ENCODE measurements around the gene TSPEAR.

The TSPEAR gene

GRCh38 chr21:44711327-44712202 lies at the start of gene TSPEAR:
Gene TSPEAR, minus strand, starts transcription at chr21:44711572. Its CDS starts 58 bp downstream, at chr21:44711514.
- no peak within 1 kb of the TSS for H3K27ac ChIP-seq
- TF ChIP-seq ZFX (IDR thresholded peaks at IDR 0.05; ENCODE audit: borderline replicate concordance) = no peak
- peak; percentile 23; the same call in 1 of the 2 replicates for TF ChIP-seq CTCF (IDR thresholded peaks at IDR 0.05)

GRCh38 chr21:44760376-44760775 lies 49.0 kb upstream of the TSPEAR start:
- TF ChIP-seq ZFX (IDR thresholded peaks at IDR 0.05; ENCODE audit: borderline replicate concordance) (no peak), CTCF (IDR thresholded peaks at IDR 0.05) (no peak)
- H3K27ac ChIP-seq = no peak overlapping the region

- TF ChIP-seq ZFX (IDR thresholded peaks at IDR 0.05; ENCODE audit: borderline replicate concordance) (no peak), CTCF (IDR thresholded peaks at IDR 0.05) (no peak)
- no peak overlapping the region for H3K27ac ChIP-seq
These were observed 48.4 kb upstream of the TSPEAR start for GRCh38 chr21:44759628-44760285.

- no peak overlapping the region for H3K27ac ChIP-seq
- TF ChIP-seq ZFX (IDR thresholded peaks at IDR 0.05; ENCODE audit: borderline replicate concordance) (no peak), CTCF (IDR thresholded peaks at IDR 0.05) (no peak)
These were observed 47.6 kb upstream of the TSPEAR start for GRCh38 chr21:44758781-44759627.

GRCh38 chr21:44758141-44758561 lies 46.8 kb upstream of the TSPEAR start:
- TF ChIP-seq ZFX (IDR thresholded peaks at IDR 0.05; ENCODE audit: borderline replicate concordance) (no peak), CTCF (IDR thresholded peaks at IDR 0.05) (no peak)
- H3K27ac ChIP-seq = no peak overlapping the region

- TF ChIP-seq CTCF (IDR thresholded peaks at IDR 0.05) (no peak), ZFX (IDR thresholded peaks at IDR 0.05; ENCODE audit: borderline replicate concordance) (no peak)
- H3K27ac ChIP-seq = no peak overlapping the region
These were observed 46.4 kb upstream of the TSPEAR start for GRCh38 chr21:44757731-44758130.

All from 22Rv1 (cell line).